ENCODE results near the gene ABHD8.

The ABHD8 gene

DNA sequence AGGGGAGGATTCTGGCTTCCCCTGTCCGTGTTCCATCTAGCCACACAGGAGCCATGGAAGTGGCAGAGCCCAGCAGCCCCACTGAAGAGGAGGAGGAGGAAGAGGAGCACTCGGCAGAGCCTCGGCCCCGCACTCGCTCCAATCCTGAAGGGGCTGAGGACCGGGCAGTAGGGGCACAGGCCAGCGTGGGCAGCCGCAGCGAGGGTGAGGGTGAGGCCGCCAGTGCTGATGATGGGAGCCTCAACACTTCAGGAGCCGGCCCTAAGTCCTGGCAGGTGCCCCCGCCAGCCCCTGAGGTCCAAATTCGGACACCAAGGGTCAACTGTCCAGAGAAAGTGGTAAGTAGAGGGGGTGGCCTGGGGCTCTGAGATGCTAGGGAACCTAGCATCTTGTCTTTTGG is 34.5 kb downstream of the ABHD8 start:
- WGBS: 96% methylated on average over 13 of the region's 13 CpGs
- Histone ChIP-seq H3K27ac (ENCODE audit: low read depth, low read length) (no peak overlapping the region), H3K4me1 (ENCODE audit: insufficient read depth, low read length) (0 out of 2 replicates have a peak, but pooled peaks cover 8% of the 10 kb centered on the region), H3K4me3 (ENCODE audit: low read length) (0 out of 2 replicates have a peak overlapping the region, but pooled peaks have one; percentile 74), H3K9me3 (ENCODE audit: insufficient read depth, low read depth, low read length) (no peaks in the 10 kb centered on the region), H3K9ac (ENCODE audit: low read depth, low read length) (no peak overlapping the region), H3K27me3 (ENCODE audit: insufficient read depth, low read length) (no peaks in the 10 kb centered on the region), H3K36me3 (ENCODE audit: insufficient read depth, low read length) (peaks cover 35% of the 10 kb centered on the region)

DNA sequence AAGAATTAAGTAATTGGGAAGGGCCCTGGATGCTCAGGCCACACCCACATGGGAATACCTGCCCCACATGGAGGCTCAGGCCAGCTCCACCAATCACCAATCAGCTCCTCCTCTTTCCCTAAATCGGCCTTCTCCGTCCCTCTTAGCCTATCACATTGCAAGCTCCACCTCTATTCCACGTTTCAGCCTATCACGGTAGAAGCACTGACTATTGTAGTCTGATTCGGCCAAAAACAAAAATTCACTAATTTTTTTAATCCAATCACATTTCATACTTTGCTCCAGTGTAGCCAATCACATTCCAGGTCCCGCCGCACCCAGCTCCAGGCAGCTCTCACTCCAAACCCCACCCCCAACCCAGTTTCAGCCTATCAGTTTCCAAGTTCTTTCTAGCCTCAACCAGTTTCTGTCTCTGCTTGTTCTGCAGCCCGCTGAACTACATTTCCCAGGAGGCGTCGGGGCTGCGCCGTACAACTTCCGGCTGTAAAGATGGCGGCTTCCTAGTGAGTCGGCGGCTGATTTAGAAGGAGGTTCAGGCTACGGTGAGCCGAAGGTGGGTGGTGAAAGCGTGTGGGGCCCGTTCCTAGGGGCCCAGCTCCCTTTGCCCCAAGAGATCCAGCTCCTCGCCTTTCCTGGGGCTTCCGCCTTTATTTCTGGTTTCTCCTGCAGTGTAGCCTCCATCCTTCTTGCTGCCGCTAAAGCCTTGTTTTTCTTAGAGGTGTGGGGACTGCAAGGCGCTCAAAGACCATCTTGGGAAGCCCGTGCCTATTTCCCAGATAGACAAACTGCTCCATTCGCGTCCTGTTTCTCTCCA is 36.0 kb downstream of the ABHD8 start, which contains the start of gene BABAM1:
TSS of gene BABAM1 (plus strand) at position 469 of the 814 bp plus-strand sequence. CDS start 1,364 bp downstream, outside the sequence.
- Histone ChIP-seq H3K4me1 (ENCODE audit: insufficient read depth, low read length) (0 out of 2 replicates have a peak, but pooled peaks cover 8% of the 10 kb centered on the region), H3K27ac (ENCODE audit: low read depth, low read length) (peak within 1 kb of the TSS; percentile 72), H3K9ac (ENCODE audit: low read depth, low read length) (peak within 1 kb of the TSS; percentile 81), H3K4me3 (ENCODE audit: low read length) (peak within 1 kb of the TSS; percentile 74), H3K27me3 (ENCODE audit: insufficient read depth, low read length) (no peaks in the 10 kb centered on the region), H3K36me3 (ENCODE audit: insufficient read depth, low read length) (peaks cover 27% of the 10 kb centered on the region), H3K9me3 (ENCODE audit: insufficient read depth, low read depth, low read length) (no peaks in the 10 kb centered on the region)
- whole genome bisulfite sequencing: under 1% methylated on average over 27 of the region's 27 CpGs

DNA sequence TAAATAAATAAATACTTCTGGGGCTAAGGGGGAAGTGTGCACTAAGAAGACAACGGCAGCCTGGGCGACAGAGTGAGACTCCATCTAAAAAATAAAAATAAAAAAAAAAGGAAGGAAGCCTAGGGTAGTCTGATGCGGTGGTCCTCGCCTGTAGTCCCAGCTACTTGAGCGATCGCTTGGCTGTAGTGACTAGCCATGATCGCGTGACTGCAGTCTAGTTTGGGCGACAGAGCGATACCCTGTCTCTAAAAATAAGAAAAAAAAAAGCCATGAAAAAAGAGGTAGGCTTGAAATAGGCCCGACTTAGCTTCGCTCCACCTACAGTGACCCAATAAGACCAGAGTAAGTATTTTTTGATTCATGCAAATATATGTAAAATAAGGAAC is 36.6 kb downstream of the ABHD8 start:
- Histone ChIP-seq H3K27me3 (ENCODE audit: insufficient read depth, low read length) (no peaks in the 10 kb centered on the region), H3K4me3 (ENCODE audit: low read length) (no peak overlapping the region), H3K36me3 (ENCODE audit: insufficient read depth, low read length) (peaks cover 21% of the 10 kb centered on the region), H3K9me3 (ENCODE audit: insufficient read depth, low read depth, low read length) (no peaks in the 10 kb centered on the region), H3K9ac (ENCODE audit: low read depth, low read length) (no peak overlapping the region), H3K4me1 (ENCODE audit: insufficient read depth, low read length) (0 out of 2 replicates have a peak, but pooled peaks cover 8% of the 10 kb centered on the region), H3K27ac (ENCODE audit: low read depth, low read length) (no peak overlapping the region)
- WGBS: 93% methylated on average over 9 of the region's 12 CpGs

DNA sequence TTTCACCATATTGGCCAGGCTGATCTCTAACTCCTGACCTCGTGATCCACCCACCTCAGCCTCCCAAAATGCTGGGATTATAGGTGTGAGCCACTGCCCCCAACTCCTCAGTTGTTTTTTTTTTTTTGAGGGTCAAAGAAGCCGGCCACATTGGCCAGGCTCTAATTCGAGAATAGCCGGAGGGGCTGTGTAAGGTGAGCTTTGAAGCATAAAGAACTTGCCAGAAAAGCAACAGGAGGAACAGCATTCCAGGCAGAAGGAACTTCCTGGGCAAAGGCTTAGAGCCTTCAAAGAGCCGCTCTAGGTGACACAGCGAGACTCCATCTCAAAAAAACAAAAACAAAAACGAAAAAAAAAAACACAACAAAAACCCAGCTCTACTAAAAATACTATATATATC is 37.2 kb downstream of the ABHD8 start:
- H3K9ac ChIP-seq (ENCODE audit: low read depth, low read length): no peak overlapping the region
- peaks cover 15% of the 10 kb centered on the region for H3K36me3 ChIP-seq (ENCODE audit: insufficient read depth, low read length)
- no peaks in the 10 kb centered on the region for H3K9me3 ChIP-seq (ENCODE audit: insufficient read depth, low read depth, low read length)
- H3K4me1 ChIP-seq (ENCODE audit: insufficient read depth, low read length): 0 out of 2 replicates have a peak, but pooled peaks cover 8% of the 10 kb centered on the region
- no peak overlapping the region for H3K27ac ChIP-seq (ENCODE audit: low read depth, low read length)
- no peaks in the 10 kb centered on the region for H3K27me3 ChIP-seq (ENCODE audit: insufficient read depth, low read length)
- WGBS: 94% methylated on average over 7 of the region's 7 CpGs
- H3K4me3 ChIP-seq (ENCODE audit: low read length): no peak overlapping the region

DNA sequence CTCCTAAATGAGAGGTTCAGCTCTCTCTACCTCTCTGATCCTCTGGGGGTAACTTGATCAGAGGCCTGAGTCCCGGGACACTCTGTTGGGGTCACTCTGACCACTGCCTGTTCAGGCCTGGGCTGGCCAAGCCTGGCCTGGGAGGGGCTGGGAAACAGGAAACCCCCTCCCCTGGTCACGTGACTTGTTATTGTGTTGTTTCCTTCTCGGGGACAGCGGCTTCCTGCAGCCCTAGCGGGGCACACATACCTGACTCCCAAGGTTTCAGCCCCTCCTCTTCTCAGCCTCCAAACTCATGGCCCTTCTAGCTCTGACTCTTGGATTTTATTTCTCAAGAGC is 38.6 kb downstream of the ABHD8 start, which contains the start of gene USHBP1:
TSS of gene USHBP1 (minus strand) at position 105 of the 339 bp plus-strand sequence. CDS start 446 bp downstream, outside the sequence.
- Histone ChIP-seq H3K4me1 (ENCODE audit: insufficient read depth, low read length) (0 out of 2 replicates have a peak, but pooled peaks cover 8% of the 10 kb centered on the region), H3K27ac (ENCODE audit: low read depth, low read length) (peak within 1 kb of the TSS; percentile 63), H3K4me3 (ENCODE audit: low read length) (peak within 1 kb of the TSS; percentile 6; the same call in 1 of the 2 replicates), H3K9ac (ENCODE audit: low read depth, low read length) (peak within 1 kb of the TSS; percentile 3; the same call in 1 of the 2 replicates), H3K36me3 (ENCODE audit: insufficient read depth, low read length) (peaks cover 9% of the 10 kb centered on the region), H3K27me3 (ENCODE audit: insufficient read depth, low read length) (no peaks in the 10 kb centered on the region), H3K9me3 (ENCODE audit: insufficient read depth, low read depth, low read length) (peaks cover 5% of the 10 kb centered on the region)
- WGBS: 39% methylated on average over 5 of the region's 5 CpGs

DNA sequence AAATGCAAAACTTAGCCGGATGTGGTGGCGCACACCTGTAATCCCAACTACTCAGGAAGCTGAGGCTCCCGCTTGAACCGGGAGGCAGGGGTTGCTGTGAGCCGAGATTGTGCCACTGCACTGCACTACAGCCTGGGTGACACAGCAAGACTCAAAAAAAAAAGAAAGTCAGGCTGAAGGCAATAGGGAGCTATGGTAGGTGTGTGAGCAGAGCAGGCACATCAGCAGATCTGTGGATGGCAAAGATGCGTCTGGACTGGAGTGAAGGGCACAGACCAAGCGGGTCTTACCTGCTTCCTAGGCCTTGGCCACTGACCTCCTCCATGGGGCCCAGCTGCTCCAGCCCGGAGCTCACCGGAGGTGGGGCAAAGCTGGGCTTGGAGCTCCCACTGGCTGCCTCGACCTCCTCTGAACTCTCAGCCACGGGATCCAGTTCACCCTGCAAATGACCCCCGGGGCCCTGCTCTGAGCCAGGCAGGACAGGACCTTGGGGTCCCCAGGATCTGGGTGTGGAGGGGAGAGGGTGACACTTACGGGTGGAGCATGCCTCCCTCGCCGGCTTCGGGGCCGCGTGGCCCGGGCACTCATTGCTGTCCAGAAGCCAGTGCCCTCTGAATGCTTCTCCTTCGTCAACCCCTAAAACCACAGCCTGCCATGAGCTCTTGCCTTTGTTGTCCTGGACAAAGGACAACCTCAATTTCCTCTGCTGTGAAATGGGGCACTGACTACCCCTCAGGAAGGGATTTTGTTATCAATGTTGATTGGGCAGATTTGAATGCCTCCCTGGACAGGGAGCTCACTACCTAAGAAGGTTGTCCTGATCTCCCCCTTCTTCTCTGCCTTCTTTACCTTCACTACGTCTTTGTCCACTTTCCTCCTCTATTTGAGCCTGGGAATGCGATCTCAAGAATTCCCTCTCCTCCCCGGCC is 39.2 kb downstream of the ABHD8 start:
- H3K4me3 ChIP-seq (ENCODE audit: low read length): peak overlapping the region; percentile 6; the same call in 1 of the 2 replicates
- 0 out of 2 replicates have a peak, but pooled peaks cover 8% of the 10 kb centered on the region for H3K4me1 ChIP-seq (ENCODE audit: insufficient read depth, low read length)
- H3K36me3 ChIP-seq (ENCODE audit: insufficient read depth, low read length): peaks cover 10% of the 10 kb centered on the region
- H3K9ac ChIP-seq (ENCODE audit: low read depth, low read length): 0 out of 2 replicates have a peak overlapping the region, but pooled peaks have one; percentile 3
- WGBS: 93% methylated on average over 23 of the region's 23 CpGs
- peaks cover 10% of the 10 kb centered on the region for H3K9me3 ChIP-seq (ENCODE audit: insufficient read depth, low read depth, low read length)
- H3K27me3 ChIP-seq (ENCODE audit: insufficient read depth, low read length): no peaks in the 10 kb centered on the region
- peak overlapping the region; percentile 63 for H3K27ac ChIP-seq (ENCODE audit: low read depth, low read length)

DNA sequence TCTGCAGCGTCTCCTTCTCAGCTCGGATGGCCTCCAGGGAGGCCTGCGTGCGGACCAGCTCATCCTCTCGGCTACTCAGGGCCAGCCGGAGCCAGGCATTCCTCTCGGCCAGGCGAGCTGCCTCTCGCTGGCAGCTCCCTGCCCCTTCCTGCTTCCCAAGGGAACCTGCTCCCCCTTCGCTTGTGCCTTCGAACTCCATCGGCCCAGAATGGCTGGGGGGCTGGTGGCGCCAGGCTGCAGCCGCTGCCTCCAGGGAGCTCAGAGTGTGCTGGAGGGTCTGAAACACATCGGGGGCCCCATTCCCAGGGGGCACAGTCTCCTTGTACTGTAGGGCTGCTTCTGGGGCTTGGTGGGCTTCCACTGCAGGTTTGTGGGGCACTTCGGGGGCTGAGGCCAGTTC is 40.7 kb downstream of the ABHD8 start:
- Histone ChIP-seq H3K4me1 (ENCODE audit: insufficient read depth, low read length) (0 out of 2 replicates have a peak, but pooled peaks cover 5% of the 10 kb centered on the region), H3K27ac (ENCODE audit: low read depth, low read length) (no peak overlapping the region), H3K27me3 (ENCODE audit: insufficient read depth, low read length) (no peaks in the 10 kb centered on the region), H3K9ac (ENCODE audit: low read depth, low read length) (no peak overlapping the region), H3K9me3 (ENCODE audit: insufficient read depth, low read depth, low read length) (peaks cover 13% of the 10 kb centered on the region), H3K4me3 (ENCODE audit: low read length) (no peak overlapping the region), H3K36me3 (ENCODE audit: insufficient read depth, low read length) (peaks cover 11% of the 10 kb centered on the region)
- WGBS: 90% methylated on average over 16 of the region's 16 CpGs

DNA sequence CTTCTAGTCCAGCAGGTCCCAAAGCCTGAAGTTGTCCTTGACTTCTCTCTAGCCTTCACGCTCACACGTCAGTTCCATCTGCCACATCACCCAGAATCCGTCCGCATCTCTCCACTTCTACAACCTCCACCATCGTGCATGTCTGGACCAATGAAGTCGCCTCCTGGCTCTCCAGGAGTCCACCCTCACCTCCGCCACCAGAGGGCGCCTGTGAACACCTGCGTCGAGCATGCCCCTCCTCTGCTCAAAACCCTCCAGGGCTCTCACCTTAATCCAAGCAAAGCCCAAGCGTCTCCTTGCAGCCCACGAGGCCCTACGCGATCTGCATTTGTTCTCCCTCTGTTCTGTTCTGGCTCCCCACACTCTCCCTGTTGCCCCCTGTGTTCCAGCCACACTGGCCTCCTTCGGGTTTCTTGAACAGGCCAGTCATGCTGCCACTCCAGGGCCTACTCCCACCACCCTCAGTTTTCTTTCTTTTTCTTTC is 42.3 kb downstream of the ABHD8 start:
- Histone ChIP-seq H3K4me3 (ENCODE audit: low read length) (no peak overlapping the region), H3K9me3 (ENCODE audit: insufficient read depth, low read depth, low read length) (peaks cover 13% of the 10 kb centered on the region), H3K4me1 (ENCODE audit: insufficient read depth, low read length) (0 out of 2 replicates have a peak, but pooled peaks cover 5% of the 10 kb centered on the region), H3K27ac (ENCODE audit: low read depth, low read length) (peak overlapping the region; percentile 66; the same call in 1 of the 2 replicates), H3K36me3 (ENCODE audit: insufficient read depth, low read length) (peaks cover 11% of the 10 kb centered on the region), H3K27me3 (ENCODE audit: insufficient read depth, low read length) (no peaks in the 10 kb centered on the region), H3K9ac (ENCODE audit: low read depth, low read length) (peak overlapping the region; percentile 47; the same call in 1 of the 2 replicates)
- WGBS: 15% methylated on average over 15 of the region's 15 CpGs

DNA sequence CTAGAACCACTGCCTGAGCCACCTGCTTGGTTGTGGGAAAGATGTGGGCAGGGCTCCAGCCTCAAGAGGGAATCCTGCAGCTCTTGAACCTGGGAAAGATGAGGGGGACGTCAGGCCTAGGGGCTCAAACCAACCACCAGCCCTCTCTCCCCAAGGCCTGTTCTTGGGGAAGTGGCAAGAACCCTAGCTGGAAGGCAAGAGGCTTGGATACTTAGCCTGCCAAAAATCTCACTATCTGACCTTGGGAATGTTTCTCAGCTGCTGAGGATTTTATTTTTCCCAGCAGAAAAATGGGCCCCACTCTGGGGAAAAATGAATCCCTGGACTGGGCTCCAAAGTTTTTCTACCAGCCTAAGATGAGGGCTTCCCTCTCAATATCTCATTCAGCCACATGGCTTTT is 43.3 kb downstream of the ABHD8 start:
- WGBS: 67% methylated on average over 1 of the region's 1 CpG
- H3K4me3 ChIP-seq (ENCODE audit: low read length): no peak overlapping the region
- no peak overlapping the region for H3K9ac ChIP-seq (ENCODE audit: low read depth, low read length)

DNA sequence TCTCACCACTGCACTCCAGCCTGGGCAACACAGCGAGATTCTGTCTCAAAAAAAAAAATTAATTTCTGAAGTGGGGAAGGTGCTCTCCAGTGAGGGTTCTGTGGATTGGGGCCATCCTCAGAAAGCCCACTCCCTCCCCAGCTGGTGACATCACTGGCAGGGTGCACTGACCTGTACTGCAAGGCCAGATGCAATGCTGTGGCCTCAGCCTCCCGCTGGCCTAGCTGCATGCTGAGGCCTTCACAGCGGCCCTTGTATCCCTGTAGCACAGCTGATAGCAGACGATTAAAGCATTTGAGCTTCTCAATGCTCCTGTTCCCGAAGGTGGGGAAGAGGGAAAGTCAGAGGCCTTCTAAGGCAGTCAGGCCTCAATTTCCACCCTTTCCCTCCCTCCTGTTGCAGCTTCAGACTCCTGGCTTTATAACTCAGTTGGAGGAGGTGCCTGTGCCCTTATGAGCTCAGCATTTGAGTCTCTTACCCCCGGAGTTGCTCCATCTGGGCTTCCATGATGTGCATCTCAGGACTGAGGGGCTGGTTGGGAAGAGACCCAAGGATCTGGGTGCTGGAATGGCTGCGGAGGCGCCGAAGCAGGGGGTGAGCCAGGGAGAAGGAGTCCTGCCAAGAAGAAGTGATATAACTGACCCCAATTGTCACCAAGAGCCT is 44.0 kb downstream of the ABHD8 start:
- peaks cover 13% of the 10 kb centered on the region for H3K9me3 ChIP-seq (ENCODE audit: insufficient read depth, low read depth, low read length)
- H3K36me3 ChIP-seq (ENCODE audit: insufficient read depth, low read length): peaks cover 14% of the 10 kb centered on the region
- no peak overlapping the region for H3K4me3 ChIP-seq (ENCODE audit: low read length)
- H3K27ac ChIP-seq (ENCODE audit: low read depth, low read length): no peak overlapping the region
- WGBS: 95% methylated on average over 9 of the region's 9 CpGs
- no peaks in the 10 kb centered on the region for H3K4me1 ChIP-seq (ENCODE audit: insufficient read depth, low read length)
- no peaks in the 10 kb centered on the region for H3K27me3 ChIP-seq (ENCODE audit: insufficient read depth, low read length)
- H3K9ac ChIP-seq (ENCODE audit: low read depth, low read length): no peak overlapping the region

More for the DNA sequence above, 43.3 kb downstream of the ABHD8 start:
- Histone ChIP-seq H3K4me1 (ENCODE audit: insufficient read depth, low read length) (0 out of 2 replicates have a peak, but pooled peaks cover 4% of the 10 kb centered on the region), H3K36me3 (ENCODE audit: insufficient read depth, low read length) (peaks cover 14% of the 10 kb centered on the region), H3K27ac (ENCODE audit: low read depth, low read length) (no peak overlapping the region), H3K27me3 (ENCODE audit: insufficient read depth, low read length) (no peaks in the 10 kb centered on the region), H3K9me3 (ENCODE audit: insufficient read depth, low read depth, low read length) (peaks cover 13% of the 10 kb centered on the region)

Data from HUES64 (cell line).